Neural progenitor cell (in vitro differentiated cells): ENCODE results near the gene TSPAN1.

Source experiments
- EZH2phosphoT487 ChIP-seq: fragments of 200-600 bp; sonication (generic); IDR thresholded peaks from 2 replicates; pipeline ENCODE4 v1.6.1; 2017; ENCODE audit warnings: antibody characterized with exemption
- TF ChIP-seq, protein P1 (sequence below): fragments of 200-600 bp; sonication (generic); IDR thresholded peaks from 2 replicates; pipeline ENCODE4 v1.5.1; 2017; ENCODE audit warnings: antibody characterized with exemption, mild to moderate bottlenecking

DNA sequence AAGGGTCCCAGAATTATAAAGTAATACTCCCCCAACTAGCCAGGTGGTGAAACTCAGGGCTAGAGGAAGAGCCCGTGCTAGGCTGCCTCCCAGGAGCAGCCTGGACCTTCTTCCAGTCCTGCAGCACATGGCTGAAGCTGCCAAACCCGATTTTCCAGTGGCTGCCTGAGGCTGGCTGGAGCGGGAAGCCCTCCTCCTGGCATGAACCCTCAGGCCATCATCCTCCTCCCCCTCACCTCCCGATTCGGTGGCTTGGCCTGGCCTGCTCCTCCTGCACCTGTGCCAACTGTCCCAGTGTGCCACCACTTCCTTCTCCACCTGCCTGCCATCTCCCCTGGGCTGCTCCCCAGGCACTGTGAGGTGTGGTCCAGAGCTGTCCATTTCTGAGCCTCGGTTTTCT lies 3.0 kb upstream of the TSPAN1 start:
- TF ChIP-seq, protein P1, sequence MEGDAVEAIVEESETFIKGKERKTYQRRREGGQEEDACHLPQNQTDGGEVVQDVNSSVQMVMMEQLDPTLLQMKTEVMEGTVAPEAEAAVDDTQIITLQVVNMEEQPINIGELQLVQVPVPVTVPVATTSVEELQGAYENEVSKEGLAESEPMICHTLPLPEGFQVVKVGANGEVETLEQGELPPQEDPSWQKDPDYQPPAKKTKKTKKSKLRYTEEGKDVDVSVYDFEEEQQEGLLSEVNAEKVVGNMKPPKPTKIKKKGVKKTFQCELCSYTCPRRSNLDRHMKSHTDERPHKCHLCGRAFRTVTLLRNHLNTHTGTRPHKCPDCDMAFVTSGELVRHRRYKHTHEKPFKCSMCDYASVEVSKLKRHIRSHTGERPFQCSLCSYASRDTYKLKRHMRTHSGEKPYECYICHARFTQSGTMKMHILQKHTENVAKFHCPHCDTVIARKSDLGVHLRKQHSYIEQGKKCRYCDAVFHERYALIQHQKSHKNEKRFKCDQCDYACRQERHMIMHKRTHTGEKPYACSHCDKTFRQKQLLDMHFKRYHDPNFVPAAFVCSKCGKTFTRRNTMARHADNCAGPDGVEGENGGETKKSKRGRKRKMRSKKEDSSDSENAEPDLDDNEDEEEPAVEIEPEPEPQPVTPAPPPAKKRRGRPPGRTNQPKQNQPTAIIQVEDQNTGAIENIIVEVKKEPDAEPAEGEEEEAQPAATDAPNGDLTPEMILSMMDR, result no peak
- no peak for TF ChIP-seq EZH2phosphoT487
